Measurements from ENCODE around the gene YEATS4. TPM values are rescaled to one million over a fixed set of nuclear protein-coding genes. Genes with fewer than 3 reads are reported as not detected.

Gene YEATS4
- total and polyA plus RNA-seq, 9 of the 15 experiments (the other 6 are each of a cell fraction or from before 2014, with no cell fraction given), result 25.9 to 92.2 (median 49.2) TPM

DNA sequence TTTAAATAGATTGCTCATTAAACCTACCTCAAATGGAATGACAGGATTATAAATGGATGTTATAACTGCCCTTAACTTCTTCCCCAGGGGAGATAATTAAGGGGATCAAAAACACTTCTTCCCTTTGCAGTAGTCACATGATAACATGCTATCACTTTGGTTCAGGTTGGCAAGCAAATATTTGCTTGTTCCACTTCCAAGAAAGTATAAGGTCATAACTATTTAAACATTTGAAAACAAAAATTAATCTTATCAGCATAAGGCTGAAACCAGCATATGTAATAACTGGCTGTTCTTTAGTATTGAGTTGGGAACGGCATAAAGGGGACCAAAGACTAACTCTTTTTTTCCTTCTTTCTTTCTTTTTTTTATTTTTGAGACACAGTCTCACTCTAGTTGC, 13.8 kb upstream of the YEATS4 start (continued):
- TF ChIP-seq ARID3B (CRISPR knock-in tag; IDR thresholded peaks at IDR 0.05; ENCODE audit: borderline replicate concordance) (no peak), ETV5 (CRISPR knock-in tag; IDR thresholded peaks at IDR 0.05; ENCODE audit: low read depth) (no peak), MYBL2 (IDR thresholded peaks at IDR 0.05; ENCODE audit: low read depth) (no peak), MYBL2 (CRISPR knock-in tag; IDR thresholded peaks at IDR 0.05; ENCODE audit: borderline replicate concordance) (no peak), ZSCAN32 (CRISPR knock-in tag; IDR thresholded peaks at IDR 0.05) (no peak), TAF7 (tag; IDR thresholded peaks at IDR 0.05) (no peak), DNMT1 (IDR thresholded peaks at IDR 0.05) (no peak), TAF15 (IDR thresholded peaks at IDR 0.05; ENCODE audit: low read depth, low read length) (no peak), TOE1 (IDR thresholded peaks at IDR 0.05; ENCODE audit: borderline replicate concordance) (peak; percentile 44; the same call in 1 of the 2 replicates), TOE1 (CRISPR knock-in tag; IDR thresholded peaks at IDR 0.05; ENCODE audit: borderline replicate concordance, low read depth) (no peak), TEAD4 (IDR thresholded peaks at IDR 0.05; ENCODE audit: low read length) (peak; percentile 56; the same call in 1 of the 2 replicates), TEAD4 (CRISPR knock-in tag; IDR thresholded peaks at IDR 0.05; ENCODE audit: borderline replicate concordance) (no peak), PATZ1 (CRISPR knock-in tag; IDR thresholded peaks at IDR 0.05; ENCODE audit: borderline replicate concordance) (no peak), CBFA2T2 (conservative IDR thresholded peaks at IDR 0.05) (peak; percentile 36; the same call in 1 of the 2 replicates), SIN3A (IDR thresholded peaks at IDR 0.05; ENCODE audit: borderline replicate concordance in 2 of 2, control insufficient read depth in 1 of 2, low read depth in 2 of 2, low read length in 2 of 2) (no peak)
- TF ChIP-seq, protein P1, sequence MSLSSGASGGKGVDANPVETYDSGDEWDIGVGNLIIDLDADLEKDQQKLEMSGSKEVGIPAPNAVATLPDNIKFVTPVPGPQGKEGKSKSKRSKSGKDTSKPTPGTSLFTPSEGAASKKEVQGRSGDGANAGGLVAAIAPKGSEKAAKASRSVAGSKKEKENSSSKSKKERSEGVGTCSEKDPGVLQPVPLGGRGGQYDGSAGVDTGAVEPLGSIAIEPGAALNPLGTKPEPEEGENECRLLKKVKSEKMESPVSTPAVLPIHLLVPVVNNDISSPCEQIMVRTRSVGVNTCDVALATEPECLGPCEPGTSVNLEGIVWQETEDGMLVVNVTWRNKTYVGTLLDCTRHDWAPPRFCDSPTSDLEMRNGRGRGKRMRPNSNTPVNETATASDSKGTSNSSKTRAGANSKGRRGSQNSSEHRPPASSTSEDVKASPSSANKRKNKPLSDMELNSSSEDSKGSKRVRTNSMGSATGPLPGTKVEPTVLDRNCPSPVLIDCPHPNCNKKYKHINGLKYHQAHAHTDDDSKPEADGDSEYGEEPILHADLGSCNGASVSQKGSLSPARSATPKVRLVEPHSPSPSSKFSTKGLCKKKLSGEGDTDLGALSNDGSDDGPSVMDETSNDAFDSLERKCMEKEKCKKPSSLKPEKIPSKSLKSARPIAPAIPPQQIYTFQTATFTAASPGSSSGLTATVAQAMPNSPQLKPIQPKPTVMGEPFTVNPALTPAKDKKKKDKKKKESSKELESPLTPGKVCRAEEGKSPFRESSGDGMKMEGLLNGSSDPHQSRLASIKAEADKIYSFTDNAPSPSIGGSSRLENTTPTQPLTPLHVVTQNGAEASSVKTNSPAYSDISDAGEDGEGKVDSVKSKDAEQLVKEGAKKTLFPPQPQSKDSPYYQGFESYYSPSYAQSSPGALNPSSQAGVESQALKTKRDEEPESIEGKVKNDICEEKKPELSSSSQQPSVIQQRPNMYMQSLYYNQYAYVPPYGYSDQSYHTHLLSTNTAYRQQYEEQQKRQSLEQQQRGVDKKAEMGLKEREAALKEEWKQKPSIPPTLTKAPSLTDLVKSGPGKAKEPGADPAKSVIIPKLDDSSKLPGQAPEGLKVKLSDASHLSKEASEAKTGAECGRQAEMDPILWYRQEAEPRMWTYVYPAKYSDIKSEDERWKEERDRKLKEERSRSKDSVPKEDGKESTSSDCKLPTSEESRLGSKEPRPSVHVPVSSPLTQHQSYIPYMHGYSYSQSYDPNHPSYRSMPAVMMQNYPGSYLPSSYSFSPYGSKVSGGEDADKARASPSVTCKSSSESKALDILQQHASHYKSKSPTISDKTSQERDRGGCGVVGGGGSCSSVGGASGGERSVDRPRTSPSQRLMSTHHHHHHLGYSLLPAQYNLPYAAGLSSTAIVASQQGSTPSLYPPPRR (CRISPR knock-in tag; IDR thresholded peaks at IDR 0.05; ENCODE audit: borderline replicate concordance), result no peak
